ENCODE results near the gene DAZAP1.

GRCh38 chr19:1393841-1394240 is 13.5 kb upstream of the DAZAP1 start:
- no peak for TF ChIP-seq CTCF (IDR thresholded peaks at IDR 0.05)
- TF ChIP-seq EP300 (IDR thresholded peaks at IDR 0.05) = no peak
- no peak for TF ChIP-seq POLR2AphosphoS5 (IDR thresholded peaks at IDR 0.05)

Measured in suprapubic skin (tissue), 4 donors.